ENCODE results near the gene ANKFN1.

ANKFN1 gene

GRCh38 chr17:56447171-56447570, 293.9 kb downstream of the ANKFN1 start:
- H3K36me3 ChIP-seq: no peaks in the 10 kb centered on the region
- no peak overlapping the region for H3K4me3 ChIP-seq (ENCODE audit: low read depth in 1 of 2, low read length in 1 of 2)
- no peaks in the 10 kb centered on the region for H3K27me3 ChIP-seq
- TF ChIP-seq CTCF (IDR thresholded peaks at IDR 0.05): no peak
- no peaks in the 10 kb centered on the region for H3K4me1 ChIP-seq (ENCODE audit: control insufficient read depth in 1 of 2, insufficient read depth in 1 of 2, low read depth in 1 of 2, low read length in 1 of 2)
- no peak overlapping the region for H3K27ac ChIP-seq
- no peaks in the 10 kb centered on the region for H3K9me3 ChIP-seq

- H3K36me3 ChIP-seq: no peaks in the 10 kb centered on the region
- TF ChIP-seq CTCF (IDR thresholded peaks at IDR 0.05): no peak
- no peak overlapping the region for H3K27ac ChIP-seq
- no peaks in the 10 kb centered on the region for H3K27me3 ChIP-seq
- H3K9me3 ChIP-seq: no peaks in the 10 kb centered on the region
- H3K4me1 ChIP-seq (ENCODE audit: control insufficient read depth in 1 of 2, insufficient read depth in 1 of 2, low read depth in 1 of 2, low read length in 1 of 2): no peaks in the 10 kb centered on the region
- H3K4me3 ChIP-seq (ENCODE audit: low read depth in 1 of 2, low read length in 1 of 2): no peak overlapping the region
Observed at GRCh38 chr17:56448371-56448770, 295.1 kb downstream of the ANKFN1 start.

- no peak for TF ChIP-seq CTCF (IDR thresholded peaks at IDR 0.05)
- no peak overlapping the region for H3K4me3 ChIP-seq (ENCODE audit: low read depth in 1 of 2, low read length in 1 of 2)
- no peaks in the 10 kb centered on the region for H3K36me3 ChIP-seq
- no peaks in the 10 kb centered on the region for H3K4me1 ChIP-seq (ENCODE audit: control insufficient read depth in 1 of 2, insufficient read depth in 1 of 2, low read depth in 1 of 2, low read length in 1 of 2)
- H3K27ac ChIP-seq: no peak overlapping the region
- no peaks in the 10 kb centered on the region for H3K9me3 ChIP-seq
- H3K27me3 ChIP-seq: no peaks in the 10 kb centered on the region
Observed at GRCh38 chr17:56449176-56449575, 295.9 kb downstream of the ANKFN1 start.

GRCh38 chr17:56451629-56452028, 298.4 kb downstream of the ANKFN1 start:
- Histone ChIP-seq H3K9me3 (no peaks in the 10 kb centered on the region), H3K4me1 (ENCODE audit: control insufficient read depth in 1 of 2, insufficient read depth in 1 of 2, low read depth in 1 of 2, low read length in 1 of 2) (no peaks in the 10 kb centered on the region), H3K27me3 (no peaks in the 10 kb centered on the region), H3K27ac (no peak overlapping the region), H3K36me3 (no peaks in the 10 kb centered on the region), H3K4me3 (ENCODE audit: low read depth in 1 of 2, low read length in 1 of 2) (no peak overlapping the region)
- no peak for TF ChIP-seq CTCF (IDR thresholded peaks at IDR 0.05)

GRCh38 chr17:56452461-56452860, 299.2 kb downstream of the ANKFN1 start:
- Histone ChIP-seq H3K27me3 (no peaks in the 10 kb centered on the region), H3K36me3 (no peaks in the 10 kb centered on the region), H3K9me3 (no peaks in the 10 kb centered on the region), H3K27ac (no peak overlapping the region), H3K4me1 (ENCODE audit: control insufficient read depth in 1 of 2, insufficient read depth in 1 of 2, low read depth in 1 of 2, low read length in 1 of 2) (no peaks in the 10 kb centered on the region), H3K4me3 (ENCODE audit: low read depth in 1 of 2, low read length in 1 of 2) (no peak overlapping the region)
- TF ChIP-seq CTCF (IDR thresholded peaks at IDR 0.05): no peak

GRCh38 chr17:56457501-56457900, 304.2 kb downstream of the ANKFN1 start:
- Histone ChIP-seq H3K9me3 (no peaks in the 10 kb centered on the region), H3K27ac (no peak overlapping the region), H3K4me3 (ENCODE audit: low read depth in 1 of 2, low read length in 1 of 2) (no peak overlapping the region), H3K36me3 (no peaks in the 10 kb centered on the region), H3K27me3 (no peaks in the 10 kb centered on the region), H3K4me1 (ENCODE audit: control insufficient read depth in 1 of 2, insufficient read depth in 1 of 2, low read depth in 1 of 2, low read length in 1 of 2) (no peaks in the 10 kb centered on the region)
- no peak for TF ChIP-seq CTCF (IDR thresholded peaks at IDR 0.05)
